GM18499 (cell line): ENCODE data around the gene INPP5D.
"Not testable (repeated sequence)": the region's sequence is repeated elsewhere in the genome, so short reads cannot be mapped to it uniquely, and the experiment has no call there.

Source experiments
- ATAC-seq: cut with Tn5 transposase; IDR thresholded peaks from one replicate; pipeline ENCODE4 v1.9.1; 2021; ENCODE audit warnings: moderate number of reproducible peaks; ENCODE audit not compliant: insufficient read depth, unreplicated experiment

INPP5D gene

GRCh38 chr2:233089851-233090250 is 29.7 kb downstream of the INPP5D start:
- no peak for ATAC-seq

DNA sequence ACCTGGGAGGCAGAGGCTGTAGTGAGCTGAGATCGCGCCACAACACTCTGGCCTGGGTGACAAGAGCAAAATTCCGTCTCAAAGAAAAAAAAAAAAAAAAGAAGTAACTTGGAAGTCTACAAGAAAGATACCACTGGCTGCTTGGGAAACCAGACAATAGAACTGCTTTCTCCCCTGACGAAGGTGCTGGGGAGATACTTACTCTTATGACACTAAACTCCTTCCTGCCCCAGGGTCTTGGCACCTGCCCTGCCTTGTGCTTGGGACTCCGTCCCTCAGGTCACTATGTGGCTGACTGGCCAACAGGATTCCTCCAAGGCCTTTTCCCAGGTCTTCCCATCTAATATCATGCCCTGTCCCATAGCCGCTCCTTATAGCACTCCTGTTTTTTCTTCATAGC is 30.7 kb downstream of the INPP5D start:
- ATAC-seq = no peak

GRCh38 chr2:233091595-233092375 is 31.6 kb downstream of the INPP5D start:
- no peak for ATAC-seq

- no peak for ATAC-seq
These were observed 32.5 kb downstream of the INPP5D start for GRCh38 chr2:233092432-233093165.

- ATAC-seq = no peak
These were observed 33.0 kb downstream of the INPP5D start for GRCh38 chr2:233093166-233093448.

- no peak for ATAC-seq
These were observed 33.6 kb downstream of the INPP5D start for GRCh38 chr2:233093721-233094120.

DNA sequence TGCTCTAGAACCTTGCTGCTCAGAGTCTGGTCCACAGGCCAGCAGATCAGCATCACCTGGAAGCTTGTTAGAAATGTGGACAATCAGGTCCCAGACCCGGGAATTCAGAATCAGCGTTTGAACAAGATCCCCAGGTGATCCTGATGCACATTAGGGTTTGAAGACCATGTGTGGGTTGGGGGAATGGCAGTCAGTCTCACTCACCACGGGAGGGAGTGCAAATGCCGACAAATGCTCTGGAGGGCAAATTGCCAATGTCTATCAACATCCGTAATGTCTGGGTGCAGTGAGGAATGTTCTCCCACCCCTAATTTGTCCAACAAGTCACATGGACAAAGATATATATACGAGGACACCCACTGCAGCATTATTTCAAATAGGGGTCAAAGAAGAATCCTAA is 34.5 kb downstream of the INPP5D start:
- ATAC-seq = no peak

GRCh38 chr2:233096006-233096405 is 35.9 kb downstream of the INPP5D start:
- ATAC-seq = no peak

- no peak for ATAC-seq
These were observed 38.5 kb downstream of the INPP5D start for GRCh38 chr2:233098618-233099017.

- ATAC-seq = not testable (repeated sequence)
These were observed 39.7 kb downstream of the INPP5D start for GRCh38 chr2:233099820-233100191.

DNA sequence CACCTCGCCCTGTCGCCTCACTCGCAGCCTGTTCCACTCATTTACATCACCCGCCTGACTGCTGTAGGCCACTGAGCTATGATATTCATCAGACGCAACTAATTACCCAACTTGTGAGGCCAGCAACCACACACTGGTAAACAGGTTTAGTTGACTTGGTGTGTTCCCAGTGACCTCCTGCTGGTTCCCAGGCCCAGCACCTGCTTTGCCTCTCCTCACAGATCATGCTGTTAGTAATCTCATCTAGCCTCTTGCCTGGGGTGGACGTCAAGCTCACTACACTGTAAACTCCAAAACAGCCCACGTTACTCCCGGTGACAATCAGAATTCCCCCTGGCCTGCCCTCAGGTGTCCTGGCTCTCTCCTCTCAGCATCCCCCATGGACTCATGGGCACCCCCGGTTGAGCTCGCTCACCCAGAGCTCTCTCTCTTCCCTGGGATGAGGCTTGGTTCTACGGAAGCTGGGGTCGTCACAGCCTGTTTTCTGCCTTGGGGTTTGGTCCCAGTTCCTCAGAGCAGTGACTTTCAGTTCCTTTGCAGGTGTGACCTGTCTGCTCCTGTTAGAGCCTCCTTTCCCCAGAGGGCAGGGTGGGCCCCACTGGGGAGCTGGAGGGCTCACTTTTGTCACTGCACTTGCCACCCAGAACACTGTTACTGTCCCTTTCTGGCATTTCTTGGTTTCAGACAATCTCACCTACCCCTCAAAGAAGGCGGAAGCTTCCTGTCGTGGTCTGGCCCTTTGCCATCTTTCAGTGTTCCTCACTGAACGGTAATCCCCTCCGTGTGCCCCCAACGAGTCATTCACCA is 40.3 kb downstream of the INPP5D start:
- peak; percentile 64 for ATAC-seq

DNA sequence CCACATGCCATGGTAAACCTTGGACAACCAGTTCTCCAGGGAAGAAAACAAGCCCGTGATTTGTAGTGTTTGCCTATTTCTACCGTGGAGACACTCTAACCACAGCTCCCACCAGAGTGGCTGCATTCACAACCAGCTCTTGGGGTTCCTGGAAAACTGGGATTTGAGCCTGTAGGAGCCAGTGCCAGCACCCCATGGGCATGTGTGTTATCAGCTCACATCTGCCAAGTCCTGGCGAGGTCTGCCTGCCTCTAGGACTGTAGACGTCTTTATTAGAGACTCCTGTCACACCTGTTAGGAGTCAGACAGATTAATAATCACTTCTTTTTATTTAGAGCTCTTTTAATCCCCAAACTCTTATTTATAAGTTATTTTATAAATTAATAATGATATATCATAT is 41.0 kb downstream of the INPP5D start:
- no peak for ATAC-seq

- ATAC-seq = no peak
These were observed 41.7 kb downstream of the INPP5D start for GRCh38 chr2:233101816-233102215.

GRCh38 chr2:233105156-233105895 is 45.2 kb downstream of the INPP5D start:
- no peak for ATAC-seq

DNA sequence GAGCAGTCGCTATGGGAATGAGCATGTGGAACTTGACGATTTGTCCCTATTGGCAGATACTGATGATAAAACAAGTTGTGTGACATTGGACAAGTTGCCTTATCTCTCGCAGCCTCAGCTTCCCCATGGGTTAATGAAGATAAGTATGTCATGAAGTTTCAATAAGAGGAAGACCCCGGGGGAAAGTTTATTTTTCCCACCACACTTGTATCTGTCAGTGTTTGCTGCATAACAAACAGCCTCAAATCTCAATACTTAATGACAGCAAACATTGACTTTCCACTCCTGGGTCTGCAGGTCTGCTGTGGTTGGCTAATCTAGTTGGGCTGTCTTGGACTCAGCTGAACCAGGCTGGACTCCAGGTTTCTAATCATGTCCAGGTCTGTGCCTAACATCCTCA is 45.8 kb downstream of the INPP5D start:
- ATAC-seq = no peak

GRCh38 chr2:233107011-233107410 is 46.9 kb downstream of the INPP5D start:
- no peak for ATAC-seq

- no peak for ATAC-seq
These were observed 47.7 kb downstream of the INPP5D start for GRCh38 chr2:233107831-233108300.

DNA sequence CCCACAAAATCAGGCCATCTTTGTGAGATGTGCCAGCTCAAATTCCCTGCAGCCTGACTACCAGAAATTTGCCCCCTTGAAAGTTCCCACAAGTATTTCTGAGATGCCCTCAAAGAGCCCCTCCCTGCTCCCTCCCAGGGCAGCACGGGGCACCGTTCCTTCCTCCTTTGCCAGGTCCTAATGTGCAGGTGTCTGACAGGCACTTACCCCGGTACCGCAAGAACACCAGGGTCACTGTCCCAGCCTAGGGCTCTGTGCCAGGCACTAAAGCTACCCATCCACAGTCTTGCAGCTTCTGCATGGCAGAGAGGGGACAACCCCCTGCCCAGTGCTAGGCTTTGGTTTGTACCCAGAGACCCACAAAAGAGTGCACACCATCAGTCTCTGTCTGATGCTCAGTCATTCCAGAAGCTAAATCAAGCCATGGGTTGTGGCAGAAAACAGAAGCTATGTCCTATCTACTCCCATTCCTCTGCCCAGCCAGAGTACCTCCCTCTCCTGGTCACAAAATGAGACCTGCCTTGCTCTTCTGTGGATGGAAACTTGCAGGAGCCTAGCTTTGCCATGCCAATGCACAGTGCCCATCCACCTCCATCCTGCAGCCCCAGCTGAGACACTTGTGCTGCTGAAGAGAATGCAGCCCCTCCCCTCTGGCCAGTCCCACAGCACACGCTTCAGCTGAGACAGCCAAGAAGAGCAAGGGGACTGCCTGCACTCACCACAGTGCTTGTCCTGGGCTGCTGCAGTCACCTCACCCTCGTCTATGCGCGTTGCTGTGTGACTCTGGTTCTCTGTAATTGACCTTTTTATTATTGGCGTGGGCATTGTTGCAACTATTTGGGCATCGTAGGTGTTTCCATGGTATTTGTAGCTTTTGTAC is 48.7 kb downstream of the INPP5D start:
- no peak for ATAC-seq

DNA sequence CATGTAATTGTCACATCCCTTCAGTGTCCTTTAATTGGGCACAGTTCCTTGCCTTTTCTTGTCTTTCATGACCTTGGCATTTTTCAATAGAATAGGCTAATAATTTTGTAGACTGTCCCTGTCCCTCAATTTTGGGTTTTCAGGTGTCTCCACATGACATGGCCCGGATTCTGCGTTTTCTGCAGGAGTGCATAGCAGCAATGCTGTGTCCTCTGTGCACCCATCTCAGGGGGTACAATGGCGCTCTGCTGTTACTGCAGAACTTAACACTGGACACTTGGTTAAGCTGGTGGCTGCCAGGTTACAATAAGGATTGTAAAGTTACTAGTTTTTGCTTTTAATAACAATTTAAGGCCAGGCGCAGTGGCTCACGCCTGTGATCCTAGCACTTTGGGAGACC is 51.3 kb downstream of the INPP5D start:
- ATAC-seq = no peak
